Measurements from ENCODE around the gene RAB27A.

The RAB27A gene

DNA sequence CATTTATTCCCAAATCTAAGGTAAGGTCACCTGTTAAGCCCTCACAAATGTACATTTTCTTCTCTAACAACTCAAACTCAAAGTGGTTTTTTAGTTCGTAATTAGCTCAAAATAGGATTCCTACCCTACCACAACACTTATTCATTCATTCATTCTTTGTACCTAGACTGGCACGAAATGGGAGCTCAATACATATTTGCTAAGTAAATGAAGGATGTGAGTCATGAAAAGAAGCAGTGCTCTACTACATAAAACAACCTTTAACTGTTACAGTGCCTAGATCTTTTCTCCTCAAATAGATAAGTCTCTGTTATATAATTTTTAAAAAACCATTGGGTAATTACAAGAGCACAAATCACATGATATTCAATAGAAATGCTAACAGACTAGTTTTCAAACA is 105.9 kb downstream of the RAB27A start:
- TF ChIP-seq CTCF (IDR thresholded peaks at IDR 0.05; ENCODE audit: low read depth, low read length): no peak
- TF ChIP-seq POLR2A (IDR thresholded peaks at IDR 0.05; ENCODE audit: extremely low read depth, insufficient read length): no peak
- no peak for TF ChIP-seq MYC (IDR thresholded peaks at IDR 0.05; ENCODE audit: low read depth, low read length)
- TF ChIP-seq MAX (IDR thresholded peaks at IDR 0.05; ENCODE audit: low read depth, low read length): no peak
- no peak overlapping the region for H3K4me3 ChIP-seq (ENCODE audit: low read depth, low read length)
- DNase-seq (ENCODE audit: low read depth): no peak

- no peak overlapping the region for H3K4me3 ChIP-seq (ENCODE audit: low read depth, low read length)
- TF ChIP-seq CTCF (IDR thresholded peaks at IDR 0.05; ENCODE audit: low read depth, low read length) (no peak), POLR2A (IDR thresholded peaks at IDR 0.05; ENCODE audit: extremely low read depth, insufficient read length) (no peak), MYC (IDR thresholded peaks at IDR 0.05; ENCODE audit: low read depth, low read length) (no peak)
- DNase-seq (ENCODE audit: low read depth): no peak
These were observed 110.5 kb downstream of the RAB27A start for GRCh38 chr15:55179141-55179540.

- no peak overlapping the region for H3K4me3 ChIP-seq (ENCODE audit: low read depth, low read length)
- DNase-seq (ENCODE audit: low read depth): no peak
- no peak for TF ChIP-seq MYC (IDR thresholded peaks at IDR 0.05; ENCODE audit: low read depth, low read length)
- TF ChIP-seq CTCF (IDR thresholded peaks at IDR 0.05; ENCODE audit: low read depth, low read length): no peak
- TF ChIP-seq MAX (IDR thresholded peaks at IDR 0.05; ENCODE audit: low read depth, low read length): no peak
- TF ChIP-seq POLR2A (IDR thresholded peaks at IDR 0.05; ENCODE audit: extremely low read depth, insufficient read length): no peak
These were observed 119.3 kb downstream of the RAB27A start for GRCh38 chr15:55170361-55170760.

DNA sequence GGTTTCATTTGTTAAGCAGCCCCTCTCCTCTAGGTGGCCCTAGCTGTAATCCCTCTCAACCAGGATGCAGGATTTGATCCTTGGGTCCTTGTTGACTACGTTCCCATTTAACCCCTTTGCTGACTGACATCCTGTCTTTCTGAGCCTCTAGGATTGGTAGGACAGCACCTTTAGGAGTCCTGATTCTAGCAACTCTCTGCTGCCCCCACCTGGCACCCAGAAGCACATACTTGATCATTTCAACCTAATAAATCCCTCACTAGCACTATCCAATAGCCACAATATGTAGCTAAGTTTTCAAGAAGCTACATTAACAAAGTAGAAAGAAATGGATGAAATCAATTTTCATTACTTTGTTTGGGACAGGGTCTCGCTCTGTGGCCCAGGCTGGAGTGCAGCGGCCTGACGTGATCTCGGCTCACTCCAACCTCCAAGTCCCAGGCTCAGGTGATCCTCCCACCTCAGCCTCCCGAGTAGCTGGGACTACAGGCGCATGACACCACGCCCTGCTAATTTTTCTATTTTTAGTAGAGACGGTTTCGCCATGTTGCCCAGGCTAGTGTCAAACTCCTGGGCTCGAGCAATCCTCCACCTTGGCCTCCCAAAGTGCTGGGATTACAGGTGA is 121.2 kb downstream of the RAB27A start:
- DNase-seq (ENCODE audit: low read depth): peak; percentile 78
- no peak for TF ChIP-seq MYC (IDR thresholded peaks at IDR 0.05; ENCODE audit: low read depth, low read length)
- peak; percentile 74 for TF ChIP-seq CTCF (IDR thresholded peaks at IDR 0.05; ENCODE audit: low read depth, low read length)
- no peak for TF ChIP-seq POLR2A (IDR thresholded peaks at IDR 0.05; ENCODE audit: extremely low read depth, insufficient read length)
- no peak for TF ChIP-seq MAX (IDR thresholded peaks at IDR 0.05; ENCODE audit: low read depth, low read length)
- no peak overlapping the region for H3K4me3 ChIP-seq (ENCODE audit: low read depth, low read length)

GRCh38 chr15:55164284-55164683 is 125.3 kb downstream of the RAB27A start:
- H3K4me3 ChIP-seq (ENCODE audit: low read depth, low read length): no peak overlapping the region
- DNase-seq (ENCODE audit: low read depth): no peak
- TF ChIP-seq MAX (IDR thresholded peaks at IDR 0.05; ENCODE audit: low read depth, low read length) (no peak), POLR2A (IDR thresholded peaks at IDR 0.05; ENCODE audit: extremely low read depth, insufficient read length) (no peak), MYC (IDR thresholded peaks at IDR 0.05; ENCODE audit: low read depth, low read length) (no peak), CTCF (IDR thresholded peaks at IDR 0.05; ENCODE audit: low read depth, low read length) (no peak)
